SK-N-SH treated with all-trans-retinoic acid at 6 μM for 48 hours (cell line): Measurements from ENCODE around the gene C14orf119.

Experiments used
- BACH2 ChIP-seq: fragments of 250-450 bp; sonication (Bioruptor Pico); IDR thresholded peaks from 2 replicates; pipeline ENCODE4 v1.9.0; 2021; ENCODE audit warnings: mild to moderate bottlenecking, borderline replicate concordance
- CREB5 ChIP-seq: fragments of 250-450 bp; sonication (Bioruptor Pico); IDR thresholded peaks from 2 replicates; pipeline ENCODE4 v1.5.1; 2020; ENCODE audit warnings: low read depth, mild to moderate bottlenecking, moderate library complexity
- CSRNP3 ChIP-seq: fragments of 250-450 bp; sonication (Bioruptor Pico); IDR thresholded peaks from 2 replicates; pipeline ENCODE4 v1.5.1; 2021; ENCODE audit warnings: mild to moderate bottlenecking, moderate library complexity
- OSR1 ChIP-seq: fragments of 250-450 bp; sonication (Bioruptor Pico); IDR thresholded peaks from 2 replicates; pipeline ENCODE4 v1.8.0; 2022; ENCODE audit warnings: moderate library complexity, mild to moderate bottlenecking, inconsistent platforms
- PATZ1 ChIP-seq: fragments of 250-450 bp; sonication (Bioruptor Pico); IDR thresholded peaks from 2 replicates; pipeline ENCODE4 v1.8.0; 2020; ENCODE audit warnings: mild to moderate bottlenecking, moderate library complexity, borderline replicate concordance
- RARB ChIP-seq: fragments of 250-450 bp; sonication (Bioruptor Pico); IDR thresholded peaks from 2 replicates; pipeline ENCODE4 v1.8.0; 2021; ENCODE audit warnings: mild to moderate bottlenecking, moderate library complexity
- TSHZ2 ChIP-seq: fragments of 250-450 bp; sonication (Bioruptor Pico); IDR thresholded peaks from 2 replicates; pipeline ENCODE4 v1.5.0; 2020; ENCODE audit warnings: mild to moderate bottlenecking, moderate library complexity

- TF ChIP-seq CSRNP3 (CRISPR knock-in tag) (no peak), BACH2 (no peak), OSR1 (no peak), TSHZ2 (CRISPR knock-in tag) (no peak), RARB (no peak), PATZ1 (no peak), CREB5 (CRISPR knock-in tag) (no peak)
Measured at GRCh38 chr14:23120541-23121251, 25.4 kb downstream of the C14orf119 start.
